ENCODE measurements around the gene ERC1.

DNA sequence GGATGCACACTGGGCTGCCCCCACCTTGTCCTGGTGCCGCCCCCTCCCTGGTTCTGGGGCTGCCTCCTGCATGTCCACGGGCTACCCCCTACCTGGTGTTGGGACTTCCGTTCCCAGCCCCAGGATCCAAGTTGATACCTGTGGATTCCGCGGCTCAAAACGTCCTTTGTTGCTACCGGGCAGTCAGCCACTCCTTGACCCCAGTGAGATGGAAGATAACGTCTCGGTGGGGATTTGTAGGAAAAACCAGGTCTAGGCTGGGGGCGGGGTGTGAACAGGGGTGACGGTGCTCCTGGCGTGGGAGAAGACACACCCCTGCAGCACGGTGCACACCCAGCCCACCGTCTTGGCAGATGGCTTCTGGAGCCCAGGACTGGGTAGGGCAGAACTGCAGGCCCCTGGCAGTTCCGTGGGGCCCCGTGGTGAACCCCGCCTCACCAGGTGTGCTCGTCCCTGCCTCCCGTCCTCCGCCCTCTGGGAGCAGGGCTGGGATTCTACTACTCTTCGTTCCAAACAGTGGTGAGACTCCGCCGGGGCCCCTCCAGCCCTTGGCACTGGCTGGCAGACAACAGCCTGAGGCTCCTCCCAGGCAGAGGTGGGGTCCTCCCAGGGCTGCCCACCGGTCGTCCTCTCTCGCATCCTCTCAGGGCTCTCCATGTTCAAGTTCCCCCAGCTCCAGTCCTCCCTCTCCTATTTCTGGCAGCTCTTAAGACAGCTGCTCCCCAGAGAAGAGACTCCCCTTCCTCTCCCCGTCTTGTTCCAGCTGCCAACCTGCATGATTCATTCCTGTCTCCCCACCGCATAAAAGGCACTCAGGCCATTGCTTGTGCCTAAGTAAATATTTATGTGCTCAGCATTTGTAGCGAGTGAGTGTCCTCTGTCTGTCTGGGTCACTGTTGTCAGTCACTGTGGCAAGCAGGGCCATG is 527.8 kb downstream of the ERC1 start:
- no peak for TF ChIP-seq HNRNPH1 (optimal IDR thresholded peaks at IDR 0.05; ENCODE audit: low read depth, low read length)
- no peak for TF ChIP-seq PHTF2 (CRISPR knock-in tag; IDR thresholded peaks at IDR 0.05)
- TF ChIP-seq DPF2 (IDR thresholded peaks at IDR 0.05): no peak
- TF ChIP-seq JUNB (CRISPR knock-in tag; conservative IDR thresholded peaks at IDR 0.05): no peak
- no peak for TF ChIP-seq ZKSCAN3 (CRISPR knock-in tag; IDR thresholded peaks at IDR 0.05)
- TF ChIP-seq, protein P1, sequence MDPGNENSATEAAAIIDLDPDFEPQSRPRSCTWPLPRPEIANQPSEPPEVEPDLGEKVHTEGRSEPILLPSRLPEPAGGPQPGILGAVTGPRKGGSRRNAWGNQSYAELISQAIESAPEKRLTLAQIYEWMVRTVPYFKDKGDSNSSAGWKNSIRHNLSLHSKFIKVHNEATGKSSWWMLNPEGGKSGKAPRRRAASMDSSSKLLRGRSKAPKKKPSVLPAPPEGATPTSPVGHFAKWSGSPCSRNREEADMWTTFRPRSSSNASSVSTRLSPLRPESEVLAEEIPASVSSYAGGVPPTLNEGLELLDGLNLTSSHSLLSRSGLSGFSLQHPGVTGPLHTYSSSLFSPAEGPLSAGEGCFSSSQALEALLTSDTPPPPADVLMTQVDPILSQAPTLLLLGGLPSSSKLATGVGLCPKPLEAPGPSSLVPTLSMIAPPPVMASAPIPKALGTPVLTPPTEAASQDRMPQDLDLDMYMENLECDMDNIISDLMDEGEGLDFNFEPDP (CRISPR knock-in tag; IDR thresholded peaks at IDR 0.05): no peak
- TF ChIP-seq, protein P2, sequence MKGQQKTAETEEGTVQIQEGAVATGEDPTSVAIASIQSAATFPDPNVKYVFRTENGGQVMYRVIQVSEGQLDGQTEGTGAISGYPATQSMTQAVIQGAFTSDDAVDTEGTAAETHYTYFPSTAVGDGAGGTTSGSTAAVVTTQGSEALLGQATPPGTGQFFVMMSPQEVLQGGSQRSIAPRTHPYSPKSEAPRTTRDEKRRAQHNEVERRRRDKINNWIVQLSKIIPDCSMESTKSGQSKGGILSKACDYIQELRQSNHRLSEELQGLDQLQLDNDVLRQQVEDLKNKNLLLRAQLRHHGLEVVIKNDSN (CRISPR knock-in tag; IDR thresholded peaks at IDR 0.05): no peak
- TF ChIP-seq, protein P3, sequence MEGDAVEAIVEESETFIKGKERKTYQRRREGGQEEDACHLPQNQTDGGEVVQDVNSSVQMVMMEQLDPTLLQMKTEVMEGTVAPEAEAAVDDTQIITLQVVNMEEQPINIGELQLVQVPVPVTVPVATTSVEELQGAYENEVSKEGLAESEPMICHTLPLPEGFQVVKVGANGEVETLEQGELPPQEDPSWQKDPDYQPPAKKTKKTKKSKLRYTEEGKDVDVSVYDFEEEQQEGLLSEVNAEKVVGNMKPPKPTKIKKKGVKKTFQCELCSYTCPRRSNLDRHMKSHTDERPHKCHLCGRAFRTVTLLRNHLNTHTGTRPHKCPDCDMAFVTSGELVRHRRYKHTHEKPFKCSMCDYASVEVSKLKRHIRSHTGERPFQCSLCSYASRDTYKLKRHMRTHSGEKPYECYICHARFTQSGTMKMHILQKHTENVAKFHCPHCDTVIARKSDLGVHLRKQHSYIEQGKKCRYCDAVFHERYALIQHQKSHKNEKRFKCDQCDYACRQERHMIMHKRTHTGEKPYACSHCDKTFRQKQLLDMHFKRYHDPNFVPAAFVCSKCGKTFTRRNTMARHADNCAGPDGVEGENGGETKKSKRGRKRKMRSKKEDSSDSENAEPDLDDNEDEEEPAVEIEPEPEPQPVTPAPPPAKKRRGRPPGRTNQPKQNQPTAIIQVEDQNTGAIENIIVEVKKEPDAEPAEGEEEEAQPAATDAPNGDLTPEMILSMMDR (IDR thresholded peaks at IDR 0.05 in 2 of 3, conservative IDR thresholded peaks at IDR 0.05 in 1 of 3; ENCODE audit: insufficient read depth in 2 of 3, low read depth in 1 of 3, low read length in 3 of 3): no peak
- no peak for TF ChIP-seq CEBPB (tag; IDR thresholded peaks at IDR 0.05)
- no peak for TF ChIP-seq TEAD1 (CRISPR knock-in tag; IDR thresholded peaks at IDR 0.05)
- TF ChIP-seq FOXM1 (IDR thresholded peaks at IDR 0.05; ENCODE audit: low read depth): no peak
- TF ChIP-seq FOXM1 (CRISPR knock-in tag; IDR thresholded peaks at IDR 0.05; ENCODE audit: low read depth): no peak

All from K562 (cell line).